Liver (tissue), 9 donors: ENCODE data around the gene THSD4. TPM values are rescaled to one million over a fixed set of nuclear protein-coding genes. Genes with fewer than 3 reads are reported as not detected.

Experiments used
- DNase-seq: peaks from one replicate; pipeline ENCODE4 v3.0.0-alpha.2; 2017; ENCODE audit warnings: low spot score
- H3K27ac ChIP-seq, 2 donors: one replicate each; pipeline ENCODE4 v1.7.0; 2013; ENCODE audit warnings: inconsistent platforms in 2 of 2, low read length in 2 of 2, control low read depth in 1 of 2, low read depth in 1 of 2, mild to moderate bottlenecking in 1 of 2
- H3K27me3 ChIP-seq, 4 donors: one replicate each; pipeline versions ENCODE4 v1.6.1 to v1.7.0; 2013; ENCODE audit warnings: low read length in 3 of 4, inconsistent platforms in 1 of 4, mild to moderate bottlenecking in 1 of 4, moderate library complexity in 1 of 4; ENCODE audit not compliant: control insufficient read depth in 4 of 4, insufficient read depth in 4 of 4
- H3K36me3 ChIP-seq, 4 donors: one replicate each; pipeline versions ENCODE4 v1.6.1 to v1.7.0; 2013; ENCODE audit warnings: low read length in 3 of 4, mild to moderate bottlenecking in 3 of 4, low read depth in 1 of 4, moderate library complexity in 1 of 4; ENCODE audit not compliant: control insufficient read depth in 4 of 4, insufficient read depth in 3 of 4
- H3K4me1 ChIP-seq, 4 donors: one replicate each; pipeline versions ENCODE4 v1.6.1 to v1.7.0; 2013; ENCODE audit warnings: low read length in 3 of 4, mild to moderate bottlenecking in 3 of 4, moderate library complexity in 1 of 4; ENCODE audit not compliant: control insufficient read depth in 4 of 4, insufficient read depth in 4 of 4
- H3K4me3 ChIP-seq, 3 donors: one replicate each; pipeline versions ENCODE4 v1.6.1 to v1.7.0; 2013; ENCODE audit warnings: low read length in 3 of 3, control low read depth in 1 of 3, low read depth in 1 of 3, mild to moderate bottlenecking in 1 of 3
- H3K9ac ChIP-seq, 2 donors: one replicate each; pipeline ENCODE4 v1.7.0; 2013; ENCODE audit warnings: low read length in 2 of 2, mild to moderate bottlenecking in 2 of 2, moderate library complexity in 2 of 2, control low read depth in 1 of 2, low read depth in 1 of 2
- H3K9me3 ChIP-seq, 4 donors: one replicate each; pipeline versions ENCODE4 v1.6.1 to v1.7.0; 2013; ENCODE audit warnings: low read length in 3 of 4; ENCODE audit not compliant: control insufficient read depth in 4 of 4
- CTCF ChIP-seq: fragments of 150-350 bp; IDR thresholded peaks from 2 replicates; pipeline ENCODE4 v1.5.1; 2017; ENCODE audit warnings: improper control_type of control experiment, low read depth, low read length; ENCODE audit not compliant: missing input control
- EGR1 ChIP-seq, 2 donors: IDR thresholded peaks; 2 replicates each; pipeline ENCODE4 v1.6.1; 2016 to 2018; ENCODE audit warnings: antibody characterized with exemption in 2 of 2, low read depth in 2 of 2
- FOXA1 ChIP-seq: IDR thresholded peaks from 2 replicates; pipeline ENCODE4 v1.6.1; 2016; ENCODE audit warnings: antibody characterized with exemption
- FOXA2 ChIP-seq: IDR thresholded peaks from 2 replicates; pipeline ENCODE4 v1.6.1; 2016; ENCODE audit warnings: antibody characterized with exemption
- GABPA ChIP-seq, 2 donors: IDR thresholded peaks in 1 of 2; conservative IDR thresholded peaks in 1 of 2; 2 replicates each; pipeline ENCODE4 v1.6.1; 2016; ENCODE audit warnings: antibody characterized with exemption in 2 of 2, mild to moderate bottlenecking in 1 of 2, moderate library complexity in 1 of 2
- HNF4A ChIP-seq, 2 donors: conservative IDR thresholded peaks; 2 replicates each; pipeline ENCODE4 v1.6.1; 2016; ENCODE audit warnings: antibody characterized with exemption in 2 of 2, mild to moderate bottlenecking in 2 of 2
- HNF4G ChIP-seq: IDR thresholded peaks from 2 replicates; pipeline ENCODE4 v1.6.1; 2016; ENCODE audit warnings: antibody characterized with exemption
- JUND ChIP-seq, 2 donors: IDR thresholded peaks; 2 replicates each; pipeline ENCODE4 v1.6.1; 2016; ENCODE audit warnings: antibody characterized with exemption in 2 of 2
- MAX ChIP-seq: IDR thresholded peaks from 2 replicates; pipeline ENCODE4 v1.6.1; 2016; ENCODE audit warnings: antibody characterized with exemption
- NR2F2 ChIP-seq: IDR thresholded peaks from 2 replicates; pipeline ENCODE4 v1.6.1; 2016; ENCODE audit warnings: antibody characterized with exemption
- RAD21 ChIP-seq, 2 donors: IDR thresholded peaks; 2 replicates each; pipeline ENCODE4 v1.6.1; 2016; ENCODE audit warnings: antibody characterized with exemption in 2 of 2, mild to moderate bottlenecking in 2 of 2
- REST ChIP-seq: IDR thresholded peaks from 2 replicates; pipeline ENCODE4 v1.6.1; 2016; ENCODE audit warnings: antibody characterized with exemption, mild to moderate bottlenecking
- RXRA ChIP-seq, 2 donors: IDR thresholded peaks; 2 replicates each; pipeline ENCODE4 v1.6.1; 2017 to 2018; ENCODE audit warnings: antibody characterized with exemption in 2 of 2, mild to moderate bottlenecking in 1 of 2
- SP1 ChIP-seq: IDR thresholded peaks from 2 replicates; pipeline ENCODE4 v1.6.1; 2018; ENCODE audit warnings: antibody characterized with exemption, mild to moderate bottlenecking
- TAF1 ChIP-seq: conservative IDR thresholded peaks from 2 replicates; pipeline ENCODE4 v1.6.1; 2016; ENCODE audit warnings: antibody characterized with exemption, mild to moderate bottlenecking
- YY1 ChIP-seq: IDR thresholded peaks from 2 replicates; pipeline ENCODE4 v1.6.1; 2016; ENCODE audit warnings: antibody characterized with exemption, mild to moderate bottlenecking
- ZBTB33 ChIP-seq: IDR thresholded peaks from 2 replicates; pipeline ENCODE4 v1.6.1; 2016; ENCODE audit warnings: antibody characterized with exemption
- WGBS: extraction: QIAGEN DNeasy Blood & Tissue Kit; methylation state at CpG from one replicate; pipeline ENCODE4 v1.1.7; 2013; 5-methylcytosine and 5-hydroxymethylcytosine counted together
- polyA plus RNA-seq, 2 donors: library from polyadenylated mRNA; stranded (reverse) in 1 of 2; unstranded in 1 of 2; fragments of 200-250 nt in 1 of 2; fragments of >200 nt in 1 of 2; fragmentation: Nextera tagmentation in 1 of 2; extraction: Ambion mirVana in 1 of 2; gene quantifications; one replicate each; pipeline versions ENCODE4 v1.2.1 to v1.2.3, GENCODE V29; 2013 to 2015
- total RNA-seq, 2 donors: library from RNA; depleted of rRNA; stranded (reverse); fragments of >200 nt; gene quantifications; one replicate each; pipeline ENCODE4 v1.2.3, GENCODE V29; 2014
- TF ChIP-seq, protein P1 (sequence below): IDR thresholded peaks from 2 replicates; pipeline ENCODE4 v1.6.1; 2016; ENCODE audit warnings: antibody characterized with exemption
- donor health status: healthy.
- donor health status: healthy.
- donor health status: healthy.
- donor health status: healthy.
- donor health status: healthy.

Gene THSD4
- total and polyA plus RNA-seq, 4 donors: 0.23 to 11.5 (median 1.9) TPM

DNA sequence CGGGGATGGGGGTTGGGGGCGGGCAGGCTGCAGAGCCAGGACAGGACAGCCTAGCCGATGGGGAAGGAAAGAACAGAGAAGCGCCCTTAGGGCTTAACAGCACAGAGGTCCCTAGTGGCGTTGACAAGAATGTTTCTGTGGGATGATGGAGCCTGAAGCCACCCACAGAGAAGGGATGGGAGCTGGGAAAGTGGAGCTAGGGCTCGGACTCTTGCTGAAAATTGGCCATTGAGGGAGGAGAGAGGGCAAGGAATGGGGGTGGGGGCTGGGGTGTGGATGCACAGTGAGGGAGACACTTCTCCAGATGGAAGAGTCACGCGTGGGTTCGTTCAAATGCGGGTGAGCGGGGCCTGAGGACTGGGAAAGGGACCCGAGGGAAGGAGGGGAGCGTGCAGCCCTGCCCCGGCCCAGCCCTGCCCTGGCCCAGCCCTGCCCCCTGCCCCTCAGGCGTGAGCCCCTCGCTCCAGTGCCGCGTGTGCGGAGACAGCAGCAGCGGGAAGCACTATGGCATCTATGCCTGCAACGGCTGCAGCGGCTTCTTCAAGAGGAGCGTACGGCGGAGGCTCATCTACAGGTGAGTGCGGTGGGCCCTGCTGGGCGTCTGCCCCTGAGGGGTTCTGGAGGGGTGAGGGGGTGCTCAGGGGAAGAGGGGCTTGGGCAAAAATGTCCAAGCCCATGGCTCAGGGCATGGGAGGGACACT lies 695.9 kb downstream of the THSD4 start:
- no peaks in the 10 kb centered on the region for H3K36me3 ChIP-seq
- H3K27ac ChIP-seq: no peak overlapping the region
- WGBS: 89% methylated on average over 27 of the region's 27 CpGs
- no peak for TF ChIP-seq EGR1 (IDR thresholded peaks at IDR 0.05; ENCODE audit: low read depth in 2 of 2)
- no peak for TF ChIP-seq HNF4G
- TF ChIP-seq TAF1: no peak
- no peak for TF ChIP-seq CTCF
- TF ChIP-seq MAX: no peak
- no peak for TF ChIP-seq ZBTB33
- TF ChIP-seq NR2F2: no peak
- TF ChIP-seq RAD21 (IDR thresholded peaks at IDR 0.05): no peak
- no peak for TF ChIP-seq REST
- no peak for TF ChIP-seq FOXA1
- TF ChIP-seq, protein P1, sequence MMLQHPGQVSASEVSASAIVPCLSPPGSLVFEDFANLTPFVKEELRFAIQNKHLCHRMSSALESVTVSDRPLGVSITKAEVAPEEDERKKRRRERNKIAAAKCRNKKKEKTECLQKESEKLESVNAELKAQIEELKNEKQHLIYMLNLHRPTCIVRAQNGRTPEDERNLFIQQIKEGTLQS: no peak
- TF ChIP-seq HNF4A (conservative IDR thresholded peaks at IDR 0.05): no peak
- no peak for TF ChIP-seq JUND (IDR thresholded peaks at IDR 0.05)
- TF ChIP-seq YY1: no peak
- no peak for TF ChIP-seq RXRA (IDR thresholded peaks at IDR 0.05)
- TF ChIP-seq SP1: no peak
- no peak for TF ChIP-seq FOXA2
- no peak for TF ChIP-seq GABPA (IDR thresholded peaks at IDR 0.05 in 1 of 2, conservative IDR thresholded peaks at IDR 0.05 in 1 of 2)
- no peak for DNase-seq
- no peak overlapping the region for H3K4me3 ChIP-seq
- no peak overlapping the region for H3K9ac ChIP-seq
- no peaks in the 10 kb centered on the region for H3K9me3 ChIP-seq
- H3K27me3 ChIP-seq: peaks cover 0 to 4% (median 2%) of the 10 kb centered on the region in 4 donors
- H3K4me1 ChIP-seq: no peaks in the 10 kb centered on the region
